ENCODE measurements around the gene BMAL1. TPM values are rescaled to one million over a fixed set of nuclear protein-coding genes. Genes with fewer than 3 reads are reported as not detected.

BMAL1 gene
- total and polyA plus RNA-seq, 2 donors (not counting 3 experiments of a cell fraction or from before 2014, with no cell fraction given), result 5.8 to 10.1 TPM

- dilution Hi-C loops (cut with MboI; ENCODE audit: extremely low pct_ligation_motif_present, low sequenced_read_pairs) (no loop called here), intact Hi-C loops (cut with micrococcal nuclease) (no loop called here)
- Histone ChIP-seq H2AFZ (ENCODE audit: low read depth, low read length) (no peak overlapping the region), H3K4me2 (ENCODE audit: insufficient read depth, low read length) (no peak overlapping the region), H3K9me1 (replicated peaks; ENCODE audit: control insufficient read depth, extremely low read depth, insufficient read depth, low read length) (no peaks in the 10 kb centered on the region), H3K9me3 (replicated peaks; ENCODE audit: control insufficient read depth, insufficient read depth, low read length) (no peaks in the 10 kb centered on the region), H3K36me3 (ENCODE audit: control insufficient read depth in 2 of 2, extremely low read depth in 1 of 2, insufficient read depth in 2 of 2, low read length in 2 of 2) (no peaks in the 10 kb centered on the region), H3K27me3 (ENCODE audit: control insufficient read depth in 2 of 2, insufficient read depth in 2 of 2, low read length in 2 of 2) (peaks cover 20% of the 10 kb centered on the region in 2 experiments), H3K79me2 (ENCODE audit: control insufficient read depth, insufficient read depth, low read length) (no peaks in the 10 kb centered on the region), H3K9ac (replicated peaks; ENCODE audit: extremely low read depth, insufficient read depth, low read length) (no peak overlapping the region), H3K27ac (ENCODE audit: insufficient read depth, low read depth, low read length) (no peak overlapping the region), H3K4me3 (replicated peaks in 1 of 3; ENCODE audit: insufficient read depth in 1 of 3, low read depth in 1 of 3, low read length in 3 of 3) (no peak overlapping the region), H3K4me1 (ENCODE audit: control insufficient read depth, extremely low read depth, insufficient read depth, low read length) (peaks cover 3% of the 10 kb centered on the region), H4K20me1 (replicated peaks; ENCODE audit: control insufficient read depth, extremely low read depth, insufficient read depth, low read length) (peaks cover 8% of the 10 kb centered on the region)
- POLR2A ChIA-PET, result no interaction called here
- no TSS peak for BruUV-seq (replicated peaks)
- DNase-seq (ENCODE audit: low read depth, low spot score), result no peak
- no peak for TF ChIP-seq GATA2 (IDR thresholded peaks at IDR 0.05; ENCODE audit: insufficient read depth, insufficient read length, low read depth, low read length)
- CTCF ChIA-PET, result interaction anchor here (1.1 kb wide), 1 partner anchor 73 kb away, joined by 5 read pairs; no protein-coding TSS in a partner anchor
- no peak for FAIRE-seq
Observed at GRCh38 chr11:13283636-13284035, 6.0 kb downstream of the BMAL1 start.

- H3K79me2 ChIP-seq (ENCODE audit: control insufficient read depth, insufficient read depth, low read length), result no peaks in the 10 kb centered on the region
- no peak for TF ChIP-seq FOS (IDR thresholded peaks at IDR 0.05; ENCODE audit: borderline replicate concordance, insufficient read depth, low read length)
- no peak for TF ChIP-seq EZH2 (IDR thresholded peaks at IDR 0.05; ENCODE audit: borderline replicate concordance, low read depth, low read length, severe bottlenecking)
- no peak for TF ChIP-seq POLR2A (IDR thresholded peaks at IDR 0.05; ENCODE audit: low read depth, low read length)
- no peak for TF ChIP-seq GATA2 (IDR thresholded peaks at IDR 0.05; ENCODE audit: insufficient read depth, insufficient read length, low read depth, low read length)
- no peak for TF ChIP-seq CTCF (IDR thresholded peaks at IDR 0.05; ENCODE audit: extremely low read depth in 1 of 2, insufficient read depth in 1 of 2, low read depth in 1 of 2, low read length in 2 of 2)
- TF ChIP-seq MYC (IDR thresholded peaks at IDR 0.05; ENCODE audit: low read depth, low read length), result no peak
- no peak for TF ChIP-seq POLR2AphosphoS5 (IDR thresholded peaks at IDR 0.05; ENCODE audit: insufficient read depth, low read depth, low read length)
- no peak for TF ChIP-seq MAX (IDR thresholded peaks at IDR 0.05; ENCODE audit: insufficient read depth, insufficient read length)
- TF ChIP-seq JUN (IDR thresholded peaks at IDR 0.05; ENCODE audit: borderline replicate concordance, insufficient read depth, insufficient read length, low read depth), result no peak
- POLR2A ChIA-PET, result no interaction called here
Observed at GRCh38 chr11:13284776-13285588, 7.4 kb downstream of the BMAL1 start.

More at GRCh38 chr11:13284776-13285588, 7.4 kb downstream of the BMAL1 start:
- H3K4me1 ChIP-seq (ENCODE audit: control insufficient read depth, extremely low read depth, insufficient read depth, low read length), result no peaks in the 10 kb centered on the region
- FAIRE-seq (no peak), DNase-seq (ENCODE audit: low read depth, low spot score) (no peak)
- H3K27ac ChIP-seq (ENCODE audit: insufficient read depth, low read depth, low read length), result no peak overlapping the region
- H3K9ac ChIP-seq (replicated peaks; ENCODE audit: extremely low read depth, insufficient read depth, low read length), result no peak overlapping the region
- BruUV-seq (replicated peaks), result no TSS peak
- no peak overlapping the region for H3K4me2 ChIP-seq (ENCODE audit: insufficient read depth, low read length)
- no peaks in the 10 kb centered on the region for H3K9me3 ChIP-seq (replicated peaks; ENCODE audit: control insufficient read depth, insufficient read depth, low read length)
- dilution Hi-C loops (cut with MboI; ENCODE audit: extremely low pct_ligation_motif_present, low sequenced_read_pairs) (no loop called here), intact Hi-C loops (cut with micrococcal nuclease) (no loop called here)
- no peaks in the 10 kb centered on the region for H3K9me1 ChIP-seq (replicated peaks; ENCODE audit: control insufficient read depth, extremely low read depth, insufficient read depth, low read length)
- peaks cover 4% of the 10 kb centered on the region for H4K20me1 ChIP-seq (replicated peaks; ENCODE audit: control insufficient read depth, extremely low read depth, insufficient read depth, low read length)
- H3K4me3 ChIP-seq (replicated peaks in 1 of 3; ENCODE audit: insufficient read depth in 1 of 3, low read depth in 1 of 3, low read length in 3 of 3), result no peak overlapping the region
- CTCF ChIA-PET, result no interaction called here
- H2AFZ ChIP-seq (ENCODE audit: low read depth, low read length), result no peak overlapping the region
- peaks cover 6 to 10% of the 10 kb centered on the region in 2 experiments for H3K27me3 ChIP-seq (ENCODE audit: control insufficient read depth in 2 of 2, insufficient read depth in 2 of 2, low read length in 2 of 2)
- no peaks in the 10 kb centered on the region for H3K36me3 ChIP-seq (ENCODE audit: control insufficient read depth in 2 of 2, extremely low read depth in 1 of 2, insufficient read depth in 2 of 2, low read length in 2 of 2)
